HG03039 (cell line): ENCODE data around the gene TMPRSS13.

Experiments used
- ATAC-seq: cut with Tn5 transposase; IDR thresholded peaks from one replicate; pipeline ENCODE4 v1.9.1; 2021; ENCODE audit warnings: mild to moderate bottlenecking, moderate library complexity; ENCODE audit not compliant: unreplicated experiment

TMPRSS13 gene

GRCh38 chr11:117859061-117859460 lies 70.1 kb downstream of the TMPRSS13 start:
- no peak for ATAC-seq

GRCh38 chr11:117857734-117858414 lies 71.3 kb downstream of the TMPRSS13 start:
- no peak for ATAC-seq

GRCh38 chr11:117855912-117856651 lies 73.1 kb downstream of the TMPRSS13 start:
- ATAC-seq = no peak

- no peak for ATAC-seq
Observed at GRCh38 chr11:117855186-117855845, 73.9 kb downstream of the TMPRSS13 start.

- ATAC-seq = no peak
Observed at GRCh38 chr11:117852309-117852708, 76.9 kb downstream of the TMPRSS13 start.

GRCh38 chr11:117851852-117852251 lies 77.3 kb downstream of the TMPRSS13 start:
- ATAC-seq = no peak

GRCh38 chr11:117851106-117851505 lies 78.1 kb downstream of the TMPRSS13 start:
- ATAC-seq = no peak
